BLaER1 treated with 17β-estradiol and CSF1 and Interleukin-3, amounts not matched to agents 10 nM and 100 nM (cell line): ENCODE results near the gene DCST2.
A peak's percentile ranks its signal among the peaks of the same experiment; 100 is the strongest.

ENCODE experiments used
- H3K27ac ChIP-seq, 11 experiments: shearing (Covaris generic); formaldehyde crosslinking; 2 replicates each; pipeline ENCODE4 v1.8.1; 2022
- H3K27me3 ChIP-seq, 11 experiments: shearing (Covaris generic); formaldehyde crosslinking; 2 replicates each; pipeline ENCODE4 v1.8.1; 2022
- H3K36me3 ChIP-seq, 11 experiments: shearing (Covaris generic); formaldehyde crosslinking; 2 replicates each; pipeline ENCODE4 v1.8.1; 2022
- H3K4me1 ChIP-seq, 10 experiments: shearing (Covaris generic); formaldehyde crosslinking; 2 replicates each; pipeline ENCODE4 v1.8.1; 2022
- H3K4me2 ChIP-seq, 11 experiments: shearing (Covaris generic); formaldehyde crosslinking; 2 replicates each; pipeline ENCODE4 v1.8.1; 2022
- H3K4me3 ChIP-seq, 10 experiments: shearing (Covaris generic); formaldehyde crosslinking; 2 replicates each; pipeline ENCODE4 v1.8.1; 2022
- H3K9ac ChIP-seq, 11 experiments: shearing (Covaris generic); formaldehyde crosslinking; 2 replicates each; pipeline ENCODE4 v1.8.1; 2022
- H3K9me3 ChIP-seq, 11 experiments: shearing (Covaris generic); formaldehyde crosslinking; replicated peaks in 1 of 11; 2 replicates each; pipeline ENCODE4 v1.8.1; 2022
- H4K20me1 ChIP-seq, 11 experiments: shearing (Covaris generic); formaldehyde crosslinking; 2 replicates each; pipeline ENCODE4 v1.8.1; 2022
- Cebpa-rat ChIP-seq, 11 experiments: shearing (Covaris generic); IDR thresholded peaks; 2 replicates each; pipeline ENCODE4 v1.8.1; 2022

Gene DCST2

DNA sequence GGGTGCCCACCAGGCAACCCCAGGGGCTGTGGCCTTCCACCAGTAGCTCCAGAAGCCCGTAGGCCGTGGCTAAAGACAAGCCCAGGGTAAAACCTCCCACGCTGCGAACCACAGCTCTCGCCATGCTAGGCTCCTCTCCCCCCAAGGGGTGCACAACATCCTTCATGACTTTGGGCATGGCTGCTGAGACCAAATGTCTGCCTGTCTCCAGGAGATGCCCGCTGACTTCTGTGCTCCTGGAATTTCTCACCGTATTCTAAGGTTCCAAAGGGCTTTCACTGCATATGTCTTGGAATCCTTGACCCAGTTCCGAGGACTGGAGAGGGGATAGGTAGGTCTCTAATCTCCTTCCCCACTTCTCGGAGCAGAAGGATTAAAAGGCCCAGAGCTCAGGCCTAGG is at the start of gene DCST2, which contains the start of gene DCST1:
DCST2 (minus strand) TSS at position 258 of the 400 bp plus-strand sequence; CDS start at position 178, 80 bp downstream.
DCST1 (plus strand) TSS at position 301 of the 400 bp plus-strand sequence. CDS start 213 bp downstream, outside the sequence.
- Histone ChIP-seq H3K4me3 (no peak within 1 kb of the TSS), H3K36me3 (no peaks in the 10 kb centered on the region), H3K27me3 (no peaks in the 10 kb centered on the region), H4K20me1 (no peaks in the 10 kb centered on the region), H3K27ac (no peak within 1 kb of the TSS), H3K9me3 (no peaks in the 10 kb centered on the region), H3K4me2 (no peak within 1 kb of the TSS; a peak in 1 of 22 replicates), H3K9ac (no peak within 1 kb of the TSS), H3K4me1 (peaks cover 3 to 32% (median 18%) of the 10 kb centered on the region in 10 experiments)
- no peak for TF ChIP-seq Cebpa-rat (IDR thresholded peaks at IDR 0.05)

DNA sequence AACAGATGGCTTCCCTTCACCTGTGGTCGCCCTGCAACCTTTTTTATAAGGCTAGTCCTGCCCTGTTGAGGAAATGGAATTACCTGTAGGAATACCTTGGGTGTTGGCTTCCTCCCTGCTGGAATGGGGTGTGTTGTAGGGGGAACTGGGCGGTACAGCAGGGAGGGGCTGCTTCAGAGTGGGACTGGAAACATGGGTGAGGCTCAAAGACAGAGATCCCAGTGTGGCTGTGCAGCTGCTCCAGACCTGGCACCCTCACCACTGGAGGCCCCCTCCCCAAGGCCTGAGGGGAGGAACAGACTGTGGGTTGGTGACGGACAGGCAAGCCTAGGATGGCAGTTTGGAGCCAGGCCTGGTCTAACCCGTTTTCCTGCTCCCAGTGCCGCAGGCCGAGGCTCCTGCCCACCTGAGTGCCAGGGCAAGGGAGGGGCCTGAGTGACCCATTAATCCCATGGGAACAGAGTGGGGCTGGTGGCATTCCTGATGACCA is 49.5 kb upstream of the DCST2 start:
- H3K4me2 ChIP-seq: peak overlapping the region; percentile 94 to 100 (median 98)
- peaks cover 80 to 90% (median 89%) of the 10 kb centered on the region in 10 experiments for H3K4me1 ChIP-seq

DNA sequence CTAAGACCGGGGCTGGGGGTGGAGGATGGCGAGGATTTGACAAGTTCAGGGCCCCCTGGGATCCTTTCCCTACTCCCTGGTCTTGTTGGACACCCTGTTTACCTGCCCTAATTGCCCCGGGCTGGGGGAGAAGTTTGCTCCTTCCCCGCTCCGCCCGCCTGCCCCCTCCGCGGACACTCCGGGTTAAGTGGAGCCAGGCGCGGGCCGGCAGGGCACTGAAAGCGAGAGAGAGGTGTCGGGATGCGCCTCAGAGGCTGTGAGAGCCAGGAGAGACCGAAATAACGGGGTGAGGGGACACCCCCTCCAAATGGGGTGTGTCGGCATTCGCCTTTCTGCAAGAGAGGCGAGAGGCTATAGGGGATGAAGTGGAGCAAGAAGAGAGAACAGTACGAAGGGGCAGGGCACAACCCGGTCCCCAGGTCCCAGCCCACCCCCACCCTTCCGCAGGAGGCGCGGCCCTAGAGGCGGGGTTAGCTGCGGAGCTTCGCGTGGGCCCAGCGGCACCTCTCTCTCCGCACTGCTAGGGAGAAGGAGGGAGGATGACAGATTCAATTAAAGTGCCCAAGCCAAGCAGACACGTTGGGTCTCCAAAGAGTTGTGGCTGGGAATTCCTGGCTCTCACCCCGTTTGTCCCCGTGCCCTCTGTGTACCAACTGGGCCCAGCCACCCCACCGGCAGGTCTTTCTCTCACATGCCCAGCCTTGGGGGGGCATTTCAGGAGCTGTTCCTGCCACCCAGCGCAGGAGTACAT is 48.9 kb upstream of the DCST2 start:
- H3K27me3 ChIP-seq: peaks cover 53 to 60% (median 56%) of the 10 kb centered on the region in 11 experiments
- peak overlapping the region in 9 of 11 experiments; percentile 8 to 76 (median 50); a peak in 13 of 22 replicates for H3K9ac ChIP-seq
- peak overlapping the region; percentile 94 to 100 (median 98) for H3K4me2 ChIP-seq
- H3K27ac ChIP-seq: no peak overlapping the region
- peaks cover 86 to 93% (median 92%) of the 10 kb centered on the region in 10 experiments for H3K4me1 ChIP-seq
- H3K9me3 ChIP-seq: no peaks in the 10 kb centered on the region
- TF ChIP-seq Cebpa-rat (IDR thresholded peaks at IDR 0.05): no peak
- peak overlapping the region; percentile 49 to 67 (median 56) for H3K4me3 ChIP-seq
- peaks cover 33 to 66% (median 51%) of the 10 kb centered on the region in 11 experiments; a peak in 20 of 22 replicates for H4K20me1 ChIP-seq
- no peaks in the 10 kb centered on the region for H3K36me3 ChIP-seq

More for the DNA sequence above, 49.5 kb upstream of the DCST2 start:
- Histone ChIP-seq H3K9ac (peak overlapping the region in 4 of 11 experiments; percentile 21 to 50 (median 32); a peak in 3 of 22 replicates), H3K4me3 (peak overlapping the region in 6 of 10 experiments; percentile 54 to 67 (median 59); a peak in 7 of 20 replicates), H3K27ac (no peak overlapping the region), H3K36me3 (no peaks in the 10 kb centered on the region), H3K9me3 (no peaks in the 10 kb centered on the region), H4K20me1 (peaks cover 33 to 59% (median 51%) of the 10 kb centered on the region in 11 experiments; a peak in 20 of 22 replicates), H3K27me3 (peaks cover 53 to 60% (median 56%) of the 10 kb centered on the region in 11 experiments)
- TF ChIP-seq Cebpa-rat (IDR thresholded peaks at IDR 0.05): no peak

DNA sequence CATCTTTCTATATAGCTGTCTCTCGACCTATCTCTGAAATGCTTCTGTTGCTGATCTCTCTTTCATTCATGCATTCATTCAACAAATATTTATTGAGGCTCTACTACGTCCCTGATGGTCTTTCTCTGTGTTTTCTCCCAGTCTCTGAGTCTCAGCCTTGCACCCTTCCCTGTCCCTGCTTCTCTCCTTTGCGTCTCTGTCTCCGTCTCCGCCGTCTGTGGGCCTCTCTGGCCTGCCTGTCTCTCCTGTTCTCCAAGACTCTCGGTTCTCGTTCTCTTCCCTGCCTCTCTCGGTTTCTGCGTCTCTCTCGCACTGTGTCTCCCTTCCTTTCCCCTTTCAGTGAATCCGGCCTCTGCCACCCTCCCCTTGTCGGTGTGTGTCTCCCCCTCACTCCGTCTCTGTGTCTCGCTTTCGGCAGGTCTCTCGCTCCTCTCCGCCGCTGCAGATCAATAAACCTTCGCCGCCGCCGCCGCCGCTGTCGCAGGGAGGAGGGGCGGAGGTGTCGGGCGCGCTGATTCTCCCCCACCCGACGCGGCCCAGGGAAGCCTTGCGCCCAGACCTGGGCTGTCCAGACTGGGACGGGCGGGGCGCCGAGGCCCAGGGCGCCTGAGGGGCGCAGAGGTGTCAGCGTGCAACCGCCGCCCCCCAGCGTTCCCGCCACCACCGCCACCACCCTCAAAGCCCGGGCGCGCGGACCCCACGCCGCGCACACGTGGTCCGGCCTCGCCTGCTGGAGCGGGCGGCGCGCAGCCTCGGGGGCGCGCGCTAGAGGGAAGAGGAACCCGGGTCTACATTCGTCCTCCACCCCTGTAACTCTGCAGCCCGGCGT is 48.1 kb upstream of the DCST2 start:
- Histone ChIP-seq H3K27ac (no peak overlapping the region), H3K36me3 (no peaks in the 10 kb centered on the region), H3K4me1 (peaks cover 87 to 93% (median 92%) of the 10 kb centered on the region in 10 experiments), H3K9ac (peak overlapping the region in 8 of 11 experiments; percentile 20 to 76 (median 52); a peak in 13 of 22 replicates), H3K4me2 (peak overlapping the region; percentile 94 to 100 (median 98)), H4K20me1 (peaks cover 33 to 68% (median 51%) of the 10 kb centered on the region in 11 experiments; a peak in 20 of 22 replicates), H3K4me3 (peak overlapping the region; percentile 49 to 67 (median 57)), H3K27me3 (peaks cover 53 to 60% (median 56%) of the 10 kb centered on the region in 11 experiments), H3K9me3 (no peaks in the 10 kb centered on the region)
- no peak for TF ChIP-seq Cebpa-rat (IDR thresholded peaks at IDR 0.05)

DNA sequence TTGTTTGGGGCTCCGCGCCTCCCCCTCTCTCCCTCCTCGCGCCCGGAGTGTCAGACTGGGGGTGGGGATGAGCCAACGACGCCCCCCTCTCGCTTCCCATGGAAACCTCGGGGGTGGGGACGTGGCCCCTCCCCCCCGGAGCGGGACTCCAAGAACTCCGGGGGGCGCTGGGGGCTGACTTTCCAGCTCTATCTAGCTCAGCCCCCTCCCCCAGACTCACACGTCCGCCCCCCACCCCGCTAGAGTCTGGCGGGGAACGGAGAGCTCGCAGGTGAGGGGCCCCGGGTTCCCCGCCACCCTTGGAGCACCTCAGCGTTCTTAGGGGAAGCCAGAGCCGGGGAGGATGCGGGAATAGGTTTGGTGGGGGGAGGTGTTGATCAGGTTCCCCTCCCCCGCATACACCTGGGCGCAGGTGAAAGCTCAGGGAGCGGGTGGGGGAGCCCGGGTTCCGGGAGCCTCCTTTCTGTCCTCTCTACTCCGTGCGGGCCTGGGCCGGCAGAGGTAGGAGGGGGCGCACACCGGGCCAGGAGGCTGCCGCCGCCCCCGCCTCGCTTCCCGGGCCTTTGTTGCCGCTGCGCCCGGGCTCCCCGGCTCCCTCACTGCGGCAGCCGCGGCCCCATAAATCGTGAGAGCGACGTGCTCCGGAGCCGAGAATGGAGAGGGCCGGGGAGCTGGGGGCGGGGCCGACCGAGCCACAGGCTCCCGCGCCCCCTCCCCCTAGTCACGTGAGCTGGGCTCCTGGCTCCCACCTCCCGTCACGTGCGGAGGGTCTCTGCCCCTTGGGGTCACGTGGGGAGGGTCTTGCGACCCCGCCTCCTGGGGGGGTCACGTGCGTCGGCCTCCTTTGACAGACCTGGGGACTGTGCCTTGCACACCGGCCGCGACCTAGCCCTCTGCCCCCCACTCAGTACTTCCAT is 47.0 kb upstream of the DCST2 start:
- TF ChIP-seq Cebpa-rat (IDR thresholded peaks at IDR 0.05): no peak
- Histone ChIP-seq H3K27ac (0 out of 22 replicates have a peak overlapping the region, but pooled peaks of 1 of the 11 experiments have one; percentile 5), H3K4me3 (peak overlapping the region; percentile 49 to 67 (median 58)), H4K20me1 (peaks cover 33 to 68% (median 51%) of the 10 kb centered on the region in 11 experiments; a peak in 20 of 22 replicates), H3K36me3 (no peaks in the 10 kb centered on the region), H3K27me3 (peaks cover 53 to 60% (median 56%) of the 10 kb centered on the region in 11 experiments), H3K4me2 (peak overlapping the region; percentile 94 to 100 (median 98)), H3K4me1 (peaks cover 88 to 93% (median 93%) of the 10 kb centered on the region in 10 experiments), H3K9me3 (no peaks in the 10 kb centered on the region), H3K9ac (peak overlapping the region; percentile 27 to 76 (median 63); a peak in 20 of 22 replicates)

DNA sequence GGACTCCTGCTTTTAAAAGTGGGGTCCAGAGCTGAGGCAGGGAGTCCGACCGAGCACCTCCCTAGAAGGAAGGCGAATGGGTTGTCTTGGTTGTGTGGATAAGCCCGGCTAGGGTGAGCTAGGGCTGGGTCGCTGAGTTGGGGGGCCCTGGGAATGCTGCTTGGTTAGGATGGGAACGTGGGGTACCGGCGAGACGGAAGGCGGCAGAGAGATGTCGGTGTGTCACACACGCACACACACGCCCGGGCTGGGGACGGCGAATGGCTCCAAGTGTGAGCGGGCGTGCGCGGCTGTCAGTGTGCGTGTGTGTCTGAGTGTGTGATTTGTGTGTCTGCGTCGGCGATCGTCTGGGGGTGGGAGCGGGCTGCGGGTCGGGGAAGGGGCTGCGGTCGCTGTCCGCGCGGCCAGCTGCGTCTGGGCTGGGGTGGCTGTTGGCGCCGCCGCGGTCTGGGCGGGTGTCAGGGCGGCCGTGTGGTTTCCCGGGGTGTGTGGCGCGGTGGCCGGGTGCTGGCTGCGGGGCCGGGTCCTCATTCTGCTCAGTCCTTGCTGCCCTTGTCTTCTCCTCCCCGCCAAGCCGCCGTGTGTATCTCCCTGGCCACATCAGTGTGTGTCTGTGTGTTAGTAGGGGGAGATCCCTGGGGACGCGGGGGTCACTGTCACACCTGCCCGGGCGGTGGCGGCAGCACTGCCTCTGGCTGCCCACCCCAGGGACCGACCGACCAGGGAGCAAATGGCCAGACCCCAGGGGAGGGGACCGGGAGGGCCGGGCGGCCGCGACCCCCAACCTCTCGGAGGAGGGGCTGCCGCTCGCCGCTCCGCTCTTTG is 46.1 kb upstream of the DCST2 start:
- Histone ChIP-seq H3K9ac (peak overlapping the region; percentile 33 to 76 (median 63); a peak in 19 of 22 replicates), H3K27ac (0 out of 22 replicates have a peak overlapping the region, but pooled peaks of 1 of the 11 experiments have one; percentile 15), H3K4me2 (peak overlapping the region; percentile 94 to 100 (median 98)), H3K27me3 (peaks cover 53 to 60% (median 56%) of the 10 kb centered on the region in 11 experiments), H3K4me3 (peak overlapping the region; percentile 49 to 67 (median 58)), H3K36me3 (no peaks in the 10 kb centered on the region), H4K20me1 (peaks cover 33 to 68% (median 51%) of the 10 kb centered on the region in 11 experiments; a peak in 20 of 22 replicates), H3K4me1 (peaks cover 95 to 99% (median 99%) of the 10 kb centered on the region in 10 experiments), H3K9me3 (no peaks in the 10 kb centered on the region)
- no peak for TF ChIP-seq Cebpa-rat (IDR thresholded peaks at IDR 0.05)

DNA sequence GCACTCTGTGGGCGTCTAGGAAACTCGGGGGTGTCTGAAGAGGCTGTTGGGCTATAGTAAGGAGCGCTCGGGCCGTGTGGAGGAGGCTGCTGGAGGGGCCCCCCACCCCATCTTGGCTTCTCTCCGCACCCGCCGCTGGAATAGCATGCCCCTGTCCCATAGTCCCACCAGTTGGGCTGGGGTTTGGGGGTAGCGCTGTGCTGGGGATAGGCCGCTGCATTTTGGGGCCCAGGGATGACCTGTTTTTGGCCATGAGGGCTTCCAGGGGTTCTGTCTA is 45.6 kb upstream of the DCST2 start:
- no peak for TF ChIP-seq Cebpa-rat (IDR thresholded peaks at IDR 0.05)
- Histone ChIP-seq H3K9ac (peak overlapping the region; percentile 33 to 76 (median 63); a peak in 21 of 22 replicates), H4K20me1 (peaks cover 33 to 64% (median 50%) of the 10 kb centered on the region in 11 experiments; a peak in 20 of 22 replicates), H3K27me3 (peaks cover 53 to 59% (median 55%) of the 10 kb centered on the region in 11 experiments), H3K27ac (peak overlapping the region in 1 of 11 experiments; percentile 15; a peak in 1 of 22 replicates), H3K4me1 (peaks cover 97 to 100% (median 100%) of the 10 kb centered on the region in 10 experiments), H3K4me3 (peak overlapping the region; percentile 49 to 67 (median 58)), H3K36me3 (no peaks in the 10 kb centered on the region), H3K4me2 (peak overlapping the region; percentile 94 to 100 (median 98)), H3K9me3 (no peaks in the 10 kb centered on the region)
